ENCODE measurements around the gene OGDH.

OGDH gene

GRCh38 chr7:44622342-44623151 lies 16.1 kb downstream of the OGDH start:
- no peak for TF ChIP-seq YY1 (IDR thresholded peaks at IDR 0.05; ENCODE audit: low read depth)
- TF ChIP-seq CREB1 (IDR thresholded peaks at IDR 0.05; ENCODE audit: low read depth) = no peak
- TF ChIP-seq FOXM1 (IDR thresholded peaks at IDR 0.05; ENCODE audit: borderline replicate concordance, low read depth) = no peak
- TF ChIP-seq CEBPB (IDR thresholded peaks at IDR 0.05) = no peak
- no peak for TF ChIP-seq EGR1 (IDR thresholded peaks at IDR 0.05)
- TF ChIP-seq, protein P1, sequence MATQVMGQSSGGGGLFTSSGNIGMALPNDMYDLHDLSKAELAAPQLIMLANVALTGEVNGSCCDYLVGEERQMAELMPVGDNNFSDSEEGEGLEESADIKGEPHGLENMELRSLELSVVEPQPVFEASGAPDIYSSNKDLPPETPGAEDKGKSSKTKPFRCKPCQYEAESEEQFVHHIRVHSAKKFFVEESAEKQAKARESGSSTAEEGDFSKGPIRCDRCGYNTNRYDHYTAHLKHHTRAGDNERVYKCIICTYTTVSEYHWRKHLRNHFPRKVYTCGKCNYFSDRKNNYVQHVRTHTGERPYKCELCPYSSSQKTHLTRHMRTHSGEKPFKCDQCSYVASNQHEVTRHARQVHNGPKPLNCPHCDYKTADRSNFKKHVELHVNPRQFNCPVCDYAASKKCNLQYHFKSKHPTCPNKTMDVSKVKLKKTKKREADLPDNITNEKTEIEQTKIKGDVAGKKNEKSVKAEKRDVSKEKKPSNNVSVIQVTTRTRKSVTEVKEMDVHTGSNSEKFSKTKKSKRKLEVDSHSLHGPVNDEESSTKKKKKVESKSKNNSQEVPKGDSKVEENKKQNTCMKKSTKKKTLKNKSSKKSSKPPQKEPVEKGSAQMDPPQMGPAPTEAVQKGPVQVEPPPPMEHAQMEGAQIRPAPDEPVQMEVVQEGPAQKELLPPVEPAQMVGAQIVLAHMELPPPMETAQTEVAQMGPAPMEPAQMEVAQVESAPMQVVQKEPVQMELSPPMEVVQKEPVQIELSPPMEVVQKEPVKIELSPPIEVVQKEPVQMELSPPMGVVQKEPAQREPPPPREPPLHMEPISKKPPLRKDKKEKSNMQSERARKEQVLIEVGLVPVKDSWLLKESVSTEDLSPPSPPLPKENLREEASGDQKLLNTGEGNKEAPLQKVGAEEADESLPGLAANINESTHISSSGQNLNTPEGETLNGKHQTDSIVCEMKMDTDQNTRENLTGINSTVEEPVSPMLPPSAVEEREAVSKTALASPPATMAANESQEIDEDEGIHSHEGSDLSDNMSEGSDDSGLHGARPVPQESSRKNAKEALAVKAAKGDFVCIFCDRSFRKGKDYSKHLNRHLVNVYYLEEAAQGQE (IDR thresholded peaks at IDR 0.05; ENCODE audit: low read depth) = no peak
- TF ChIP-seq, protein P2, sequence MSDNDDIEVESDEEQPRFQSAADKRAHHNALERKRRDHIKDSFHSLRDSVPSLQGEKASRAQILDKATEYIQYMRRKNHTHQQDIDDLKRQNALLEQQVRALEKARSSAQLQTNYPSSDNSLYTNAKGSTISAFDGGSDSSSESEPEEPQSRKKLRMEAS (IDR thresholded peaks at IDR 0.05) = no peak
- TF ChIP-seq EP300 (IDR thresholded peaks at IDR 0.05; ENCODE audit: borderline replicate concordance) = no peak
- TF ChIP-seq RAD21 (IDR thresholded peaks at IDR 0.05; ENCODE audit: low read depth) = no peak
- no peak for TF ChIP-seq ZBTB7A (IDR thresholded peaks at IDR 0.05; ENCODE audit: low read depth)
- TF ChIP-seq TAF1 (IDR thresholded peaks at IDR 0.05; ENCODE audit: low read depth) = no peak
- TF ChIP-seq TCF12 (IDR thresholded peaks at IDR 0.05; ENCODE audit: low read depth) = no peak
- no peak for TF ChIP-seq TEAD4 (IDR thresholded peaks at IDR 0.05)

- no peak for TF ChIP-seq TCF12 (IDR thresholded peaks at IDR 0.05; ENCODE audit: low read depth)
- TF ChIP-seq EP300 (IDR thresholded peaks at IDR 0.05; ENCODE audit: borderline replicate concordance) = no peak
- TF ChIP-seq FOXM1 (IDR thresholded peaks at IDR 0.05; ENCODE audit: borderline replicate concordance, low read depth) = no peak
- no peak for TF ChIP-seq RAD21 (IDR thresholded peaks at IDR 0.05; ENCODE audit: low read depth)
- TF ChIP-seq YY1 (IDR thresholded peaks at IDR 0.05; ENCODE audit: low read depth) = no peak
- no peak for TF ChIP-seq TAF1 (IDR thresholded peaks at IDR 0.05; ENCODE audit: low read depth)
- TF ChIP-seq, protein P2 (IDR thresholded peaks at IDR 0.05) = no peak
- no peak for TF ChIP-seq CREB1 (IDR thresholded peaks at IDR 0.05; ENCODE audit: low read depth)
- TF ChIP-seq ZBTB7A (IDR thresholded peaks at IDR 0.05; ENCODE audit: low read depth) = no peak
- TF ChIP-seq, protein P1 (IDR thresholded peaks at IDR 0.05; ENCODE audit: low read depth) = no peak
- no peak for TF ChIP-seq EGR1 (IDR thresholded peaks at IDR 0.05)
- no peak for TF ChIP-seq TEAD4 (IDR thresholded peaks at IDR 0.05)
These were observed 17.9 kb downstream of the OGDH start for GRCh38 chr7:44624318-44624717.

- TF ChIP-seq ZBTB7A (IDR thresholded peaks at IDR 0.05; ENCODE audit: low read depth) = no peak
- TF ChIP-seq CEBPB (IDR thresholded peaks at IDR 0.05) = no peak
- TF ChIP-seq, protein P3, sequence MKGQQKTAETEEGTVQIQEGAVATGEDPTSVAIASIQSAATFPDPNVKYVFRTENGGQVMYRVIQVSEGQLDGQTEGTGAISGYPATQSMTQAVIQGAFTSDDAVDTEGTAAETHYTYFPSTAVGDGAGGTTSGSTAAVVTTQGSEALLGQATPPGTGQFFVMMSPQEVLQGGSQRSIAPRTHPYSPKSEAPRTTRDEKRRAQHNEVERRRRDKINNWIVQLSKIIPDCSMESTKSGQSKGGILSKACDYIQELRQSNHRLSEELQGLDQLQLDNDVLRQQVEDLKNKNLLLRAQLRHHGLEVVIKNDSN (IDR thresholded peaks at IDR 0.05) = no peak
- no peak for TF ChIP-seq FOXM1 (IDR thresholded peaks at IDR 0.05; ENCODE audit: borderline replicate concordance, low read depth)
- TF ChIP-seq, protein P1 (IDR thresholded peaks at IDR 0.05; ENCODE audit: low read depth) = no peak
- no peak for TF ChIP-seq RAD21 (IDR thresholded peaks at IDR 0.05; ENCODE audit: low read depth)
- no peak for TF ChIP-seq TEAD4 (IDR thresholded peaks at IDR 0.05)
- TF ChIP-seq TCF12 (IDR thresholded peaks at IDR 0.05; ENCODE audit: low read depth) = no peak
- no peak for TF ChIP-seq NFIC (IDR thresholded peaks at IDR 0.05)
- TF ChIP-seq, protein P2 (IDR thresholded peaks at IDR 0.05) = no peak
- no peak for TF ChIP-seq CREB1 (IDR thresholded peaks at IDR 0.05; ENCODE audit: low read depth)
- TF ChIP-seq YY1 (IDR thresholded peaks at IDR 0.05; ENCODE audit: low read depth) = no peak
- TF ChIP-seq EP300 (IDR thresholded peaks at IDR 0.05; ENCODE audit: borderline replicate concordance) = no peak
- TF ChIP-seq TAF1 (IDR thresholded peaks at IDR 0.05; ENCODE audit: low read depth) = no peak
- TF ChIP-seq EGR1 (IDR thresholded peaks at IDR 0.05) = no peak
These were observed 19.4 kb downstream of the OGDH start for GRCh38 chr7:44625526-44626471.
